Neuronal stem cell (in vitro differentiated cells): ENCODE data around the gene PAXX.

Experiments
- DNase-seq: peaks from one replicate; pipeline ENCODE4 v3.0.0-alpha.2; 2013; ENCODE audit warnings: low spot score
- H2AFZ ChIP-seq: one replicate; pipeline ENCODE4 v1.6.1; 2013; ENCODE audit warnings: mild to moderate bottlenecking, low read length, inconsistent platforms
- H2AK5ac ChIP-seq: 2 replicates; pipeline ENCODE4 v1.6.1; 2013; ENCODE audit warnings: low read depth, mild to moderate bottlenecking, inconsistent platforms, low read length, moderate library complexity, mixed read lengths
- H2BK120ac ChIP-seq: 2 replicates; pipeline ENCODE4 v1.6.1; 2013; ENCODE audit warnings: low read depth, mild to moderate bottlenecking, inconsistent platforms, low read length, moderate library complexity, mixed read lengths
- H2BK12ac ChIP-seq: one replicate; pipeline ENCODE4 v1.6.1; 2013; ENCODE audit warnings: low read length, inconsistent platforms
- H2BK15ac ChIP-seq: 2 replicates; pipeline ENCODE4 v1.6.1; 2013; ENCODE audit warnings: mild to moderate bottlenecking, low read length, inconsistent platforms, mixed read lengths
- H2BK5ac ChIP-seq: one replicate; pipeline ENCODE4 v1.6.1; 2013; ENCODE audit warnings: inconsistent platforms, mild to moderate bottlenecking, low read length, moderate library complexity
- H3K14ac ChIP-seq: one replicate; pipeline ENCODE4 v1.6.1; 2013; ENCODE audit warnings: low read length, inconsistent platforms
- H3K18ac ChIP-seq: 2 replicates; pipeline ENCODE4 v1.6.1; 2013; ENCODE audit warnings: low read length, inconsistent platforms
- H3K23ac ChIP-seq: 2 replicates; pipeline ENCODE4 v1.6.1; 2013; ENCODE audit warnings: low read depth, mild to moderate bottlenecking, mixed read lengths, low read length, inconsistent platforms; ENCODE audit not compliant: poor library complexity
- H3K27ac ChIP-seq: replicated peaks from 3 replicates; pipeline ENCODE4 v1.5.1; 2013; ENCODE audit warnings: low read length, inconsistent platforms
- H3K27me3 ChIP-seq, 3 experiments: 2 replicates each; pipeline ENCODE4 v1.6.1; 2013; ENCODE audit warnings: low read length in 3 of 3, mild to moderate bottlenecking in 2 of 3, inconsistent platforms in 1 of 3, low read depth in 1 of 3, mixed read lengths in 1 of 3, moderate library complexity in 1 of 3; ENCODE audit not compliant: control insufficient read depth in 3 of 3, insufficient read depth in 3 of 3
- H3K36me3 ChIP-seq, 2 donors: replicated peaks in 1 of 2; 2 replicates each; pipeline ENCODE4 v1.6.1; 2013; ENCODE audit warnings: low read length in 2 of 2; ENCODE audit not compliant: control insufficient read depth in 2 of 2, insufficient read depth in 2 of 2
- H3K4ac ChIP-seq: 2 replicates; pipeline ENCODE4 v1.6.1; 2013; ENCODE audit warnings: inconsistent platforms, mild to moderate bottlenecking, low read length, moderate library complexity
- H3K4me1 ChIP-seq, 2 donors: 1 replicate in 1 of 2; 2 replicates in 1 of 2; pipeline ENCODE4 v1.6.1; 2013; ENCODE audit warnings: low read length in 2 of 2, low read depth in 1 of 2; ENCODE audit not compliant: control insufficient read depth in 2 of 2, insufficient read depth in 1 of 2
- H3K4me2 ChIP-seq: one replicate; pipeline ENCODE4 v1.6.1; 2013; ENCODE audit warnings: mild to moderate bottlenecking, low read length, inconsistent platforms; ENCODE audit not compliant: insufficient read depth, poor library complexity, severe bottlenecking
- H3K4me3 ChIP-seq, 2 donors: 2 replicates each; pipeline ENCODE4 v1.5.1; 2013; ENCODE audit warnings: low read length in 2 of 2, mild to moderate bottlenecking in 2 of 2, inconsistent platforms in 1 of 2, moderate library complexity in 1 of 2
- H3K79me1 ChIP-seq: one replicate; pipeline ENCODE4 v1.6.1; 2013; ENCODE audit warnings: low read depth, mild to moderate bottlenecking, inconsistent platforms, low read length, moderate library complexity
- H3K9ac ChIP-seq: one replicate; pipeline ENCODE4 v1.6.1; 2013; ENCODE audit warnings: mild to moderate bottlenecking, low read depth, low read length, inconsistent platforms; ENCODE audit not compliant: poor library complexity
- H3K9me3 ChIP-seq, 2 donors: replicated peaks in 1 of 2; 2 replicates each; pipeline versions ENCODE3 to v1.6.1; 2013; ENCODE audit warnings: low read length in 2 of 2, mild to moderate bottlenecking in 2 of 2, inconsistent platforms in 1 of 2, low read depth in 1 of 2, mixed read lengths in 1 of 2, moderate library complexity in 1 of 2; ENCODE audit not compliant: control insufficient read depth in 2 of 2, insufficient read depth in 1 of 2
- H4K8ac ChIP-seq: one replicate; pipeline ENCODE4 v1.6.1; 2013; ENCODE audit warnings: low read depth, mild to moderate bottlenecking, inconsistent platforms, low read length, moderate library complexity
- H4K91ac ChIP-seq: one replicate; pipeline ENCODE4 v1.6.1; 2013; ENCODE audit warnings: low read length, low read depth, mild to moderate bottlenecking, inconsistent platforms; ENCODE audit not compliant: poor library complexity
- WGBS, 2 donors: extraction: QIAGEN DNeasy Blood & Tissue Kit; methylation state at CpG; one replicate each; pipeline ENCODE4 v1.1.7; 2013; ENCODE audit warnings: missing lambda C conversion rate in 2 of 2, mixed read lengths in 1 of 2; ENCODE audit not compliant: insufficient read length in 2 of 2, insufficient replicate concordance in 1 of 2; ENCODE audit errors: extremely low coverage in 2 of 2; 5-methylcytosine and 5-hydroxymethylcytosine counted together

The PAXX gene

GRCh38 chr9:136946228-136947027 lies 45.8 kb upstream of the PAXX start:
- no peak overlapping the region for H3K4ac ChIP-seq
- no peak overlapping the region for H3K4me2 ChIP-seq
- no peak for DNase-seq
- H2BK12ac ChIP-seq: peak overlapping the region; percentile 41
- H3K14ac ChIP-seq: peak overlapping the region; percentile 38
- H3K4me3 ChIP-seq: no peak overlapping the region
- no peaks in the 10 kb centered on the region for H3K27me3 ChIP-seq
- peak overlapping the region; percentile 80 for H3K23ac ChIP-seq
- no peaks in the 10 kb centered on the region for H3K9me3 ChIP-seq
- H3K9ac ChIP-seq: no peak overlapping the region
- no peak overlapping the region for H2AFZ ChIP-seq
- H3K27ac ChIP-seq: no peak overlapping the region
- peak overlapping the region; percentile 43 for H4K8ac ChIP-seq
- H3K36me3 ChIP-seq: peaks cover 17 to 20% of the 10 kb centered on the region in 2 donors
- no peak overlapping the region for H2BK120ac ChIP-seq
- no peak overlapping the region for H4K91ac ChIP-seq
- no CpG with 5 or more reads among the region's 27 CpGs for WGBS, 2 donors
- peaks cover 17% of the 10 kb centered on the region for H3K79me1 ChIP-seq
- peak overlapping the region; percentile 71 for H2AK5ac ChIP-seq
- H3K4me1 ChIP-seq: peaks cover 17 to 18% of the 10 kb centered on the region in 2 donors
- H3K18ac ChIP-seq: peak overlapping the region; percentile 28
- H2BK15ac ChIP-seq: peak overlapping the region; percentile 93
- H2BK5ac ChIP-seq: peak overlapping the region; percentile 94

- H3K9ac ChIP-seq: peak overlapping the region; percentile 37
- no peak overlapping the region for H3K14ac ChIP-seq
- no peak overlapping the region for H3K4ac ChIP-seq
- H3K23ac ChIP-seq: peak overlapping the region; percentile 73
- peak overlapping the region; percentile 71 for H2BK15ac ChIP-seq
- no peak overlapping the region for H3K27ac ChIP-seq
- H3K79me1 ChIP-seq: peaks cover 15% of the 10 kb centered on the region
- peak overlapping the region; percentile 19 for H3K18ac ChIP-seq
- H3K4me1 ChIP-seq: peaks cover 19 to 22% of the 10 kb centered on the region in 2 donors
- no CpG with 5 or more reads among the region's 26 CpGs for WGBS, 2 donors
- H2BK5ac ChIP-seq: peak overlapping the region; percentile 94
- H2AK5ac ChIP-seq: peak overlapping the region; percentile 71
- H3K9me3 ChIP-seq: no peaks in the 10 kb centered on the region
- peak overlapping the region; percentile 73 for H2BK12ac ChIP-seq
- no peak for DNase-seq
- H4K8ac ChIP-seq: no peak overlapping the region
- no peak overlapping the region for H3K4me3 ChIP-seq
- H4K91ac ChIP-seq: no peak overlapping the region
- no peak overlapping the region for H3K4me2 ChIP-seq
- H3K27me3 ChIP-seq: no peaks in the 10 kb centered on the region
- H2BK120ac ChIP-seq: no peak overlapping the region
- no peak overlapping the region for H2AFZ ChIP-seq
- H3K36me3 ChIP-seq: peaks cover 8 to 12% of the 10 kb centered on the region in 2 donors
These were observed 45.0 kb upstream of the PAXX start for GRCh38 chr9:136947028-136947891.

- Histone ChIP-seq H3K9ac (peak overlapping the region; percentile 37), H3K27me3 (no peaks in the 10 kb centered on the region), H3K36me3 (peaks cover 2 to 4% of the 10 kb centered on the region in 2 donors), H3K27ac (no peak overlapping the region), H3K9me3 (no peaks in the 10 kb centered on the region), H4K8ac (no peak overlapping the region), H2BK120ac (no peak overlapping the region), H3K18ac (peak overlapping the region; percentile 87), H3K4me2 (no peak overlapping the region), H3K4ac (no peak overlapping the region), H2AFZ (no peak overlapping the region), H2AK5ac (peak overlapping the region; percentile 71), H3K79me1 (peaks cover 9% of the 10 kb centered on the region), H3K4me3 (no peak overlapping the region), H3K14ac (no peak overlapping the region), H2BK5ac (no peak overlapping the region), H3K4me1 (peaks cover 19 to 24% of the 10 kb centered on the region in 2 donors), H3K23ac (peak overlapping the region; percentile 73), H2BK15ac (no peak overlapping the region), H2BK12ac (peak overlapping the region; percentile 30), H4K91ac (no peak overlapping the region)
- WGBS, 2 donors: no CpG with 5 or more reads among the region's 15 CpGs
- no peak for DNase-seq
These were observed 44.2 kb upstream of the PAXX start for GRCh38 chr9:136947955-136948510.
